Measurements from ENCODE around the gene B4GALT5.

GRCh38 chr20:49630396-49630951 lies 83.2 kb downstream of the B4GALT5 start:
- TF ChIP-seq REST (IDR thresholded peaks at IDR 0.05; ENCODE audit: insufficient read depth in 1 of 2, low read depth in 2 of 2, low read length in 2 of 2) (no peak), POLR2AphosphoS5 (IDR thresholded peaks at IDR 0.05; ENCODE audit: low read depth, low read length) (no peak), TAF1 (IDR thresholded peaks at IDR 0.05; ENCODE audit: borderline replicate concordance, insufficient read depth, low read length) (no peak), SIN3A (IDR thresholded peaks at IDR 0.05; ENCODE audit: borderline replicate concordance, insufficient read depth, low read length) (no peak), FOXP2 (optimal IDR thresholded peaks at IDR 0.05; ENCODE audit: borderline replicate concordance, extremely low read depth, extremely low read length, insufficient read depth) (no peak)

Data from PFSK-1 (cell line).